Ishikawa (cell line): ENCODE data around the gene PLCB4.

ENCODE experiments used
- CEBPB ChIP-seq: IDR thresholded peaks from 2 replicates; pipeline ENCODE4 v1.6.1; 2012
- CREB1 ChIP-seq: IDR thresholded peaks from 2 replicates; pipeline ENCODE4 v1.6.1; 2012; ENCODE audit warnings: low read depth
- EGR1 ChIP-seq: IDR thresholded peaks from 2 replicates; pipeline ENCODE4 v1.6.1; 2012
- EP300 ChIP-seq: IDR thresholded peaks from 2 replicates; pipeline ENCODE4 v1.6.1; 2012; ENCODE audit warnings: borderline replicate concordance
- FOXM1 ChIP-seq: IDR thresholded peaks from 2 replicates; pipeline ENCODE4 v1.6.1; 2012; ENCODE audit warnings: low read depth, borderline replicate concordance
- NFIC ChIP-seq: IDR thresholded peaks from 2 replicates; pipeline ENCODE4 v1.6.1; 2012
- RAD21 ChIP-seq: IDR thresholded peaks from 2 replicates; pipeline ENCODE4 v1.6.1; 2012; ENCODE audit warnings: low read depth
- TAF1 ChIP-seq: IDR thresholded peaks from 2 replicates; pipeline ENCODE4 v1.6.1; 2012; ENCODE audit warnings: low read depth, mild to moderate bottlenecking
- YY1 ChIP-seq: IDR thresholded peaks from 2 replicates; pipeline ENCODE4 v1.6.1; 2012; ENCODE audit warnings: low read depth
- ZBTB7A ChIP-seq: IDR thresholded peaks from 2 replicates; pipeline ENCODE4 v1.6.1; 2012; ENCODE audit warnings: low read depth
- TF ChIP-seq, protein P1 (sequence below): IDR thresholded peaks from 2 replicates; pipeline ENCODE4 v1.6.1; 2012
- TF ChIP-seq, protein P2 (sequence below): IDR thresholded peaks from 2 replicates; pipeline ENCODE4 v1.6.1; 2012; ENCODE audit warnings: low read depth, mild to moderate bottlenecking
- TF ChIP-seq, protein P3 (sequence below): IDR thresholded peaks from 2 replicates; pipeline ENCODE4 v1.6.1; 2012

DNA sequence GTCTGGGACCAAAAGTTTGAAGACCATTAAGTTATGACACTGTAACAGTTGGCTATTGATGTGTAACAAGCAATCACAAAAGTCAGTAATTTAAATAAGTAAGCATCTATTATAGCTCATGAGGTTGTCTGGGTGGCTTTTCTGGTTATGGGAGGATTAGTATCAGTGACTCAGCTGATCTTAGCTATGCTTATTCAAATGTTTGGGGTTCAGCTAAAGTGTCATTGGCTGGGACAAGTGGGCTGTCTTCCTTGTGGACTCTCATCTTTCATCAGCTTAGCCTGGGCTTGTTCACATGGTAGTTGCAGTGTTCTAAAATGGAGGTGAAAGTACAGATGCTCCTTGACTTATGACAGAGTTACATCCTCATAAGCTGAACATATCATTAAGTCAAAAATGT, 370.9 kb downstream of the PLCB4 start:
- TF ChIP-seq FOXM1 (no peak), ZBTB7A (no peak), EGR1 (no peak), NFIC (no peak), TAF1 (no peak), CEBPB (no peak), EP300 (no peak), CREB1 (no peak), RAD21 (no peak), YY1 (no peak)
- TF ChIP-seq, protein P1, sequence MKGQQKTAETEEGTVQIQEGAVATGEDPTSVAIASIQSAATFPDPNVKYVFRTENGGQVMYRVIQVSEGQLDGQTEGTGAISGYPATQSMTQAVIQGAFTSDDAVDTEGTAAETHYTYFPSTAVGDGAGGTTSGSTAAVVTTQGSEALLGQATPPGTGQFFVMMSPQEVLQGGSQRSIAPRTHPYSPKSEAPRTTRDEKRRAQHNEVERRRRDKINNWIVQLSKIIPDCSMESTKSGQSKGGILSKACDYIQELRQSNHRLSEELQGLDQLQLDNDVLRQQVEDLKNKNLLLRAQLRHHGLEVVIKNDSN: no peak
- TF ChIP-seq, protein P2, sequence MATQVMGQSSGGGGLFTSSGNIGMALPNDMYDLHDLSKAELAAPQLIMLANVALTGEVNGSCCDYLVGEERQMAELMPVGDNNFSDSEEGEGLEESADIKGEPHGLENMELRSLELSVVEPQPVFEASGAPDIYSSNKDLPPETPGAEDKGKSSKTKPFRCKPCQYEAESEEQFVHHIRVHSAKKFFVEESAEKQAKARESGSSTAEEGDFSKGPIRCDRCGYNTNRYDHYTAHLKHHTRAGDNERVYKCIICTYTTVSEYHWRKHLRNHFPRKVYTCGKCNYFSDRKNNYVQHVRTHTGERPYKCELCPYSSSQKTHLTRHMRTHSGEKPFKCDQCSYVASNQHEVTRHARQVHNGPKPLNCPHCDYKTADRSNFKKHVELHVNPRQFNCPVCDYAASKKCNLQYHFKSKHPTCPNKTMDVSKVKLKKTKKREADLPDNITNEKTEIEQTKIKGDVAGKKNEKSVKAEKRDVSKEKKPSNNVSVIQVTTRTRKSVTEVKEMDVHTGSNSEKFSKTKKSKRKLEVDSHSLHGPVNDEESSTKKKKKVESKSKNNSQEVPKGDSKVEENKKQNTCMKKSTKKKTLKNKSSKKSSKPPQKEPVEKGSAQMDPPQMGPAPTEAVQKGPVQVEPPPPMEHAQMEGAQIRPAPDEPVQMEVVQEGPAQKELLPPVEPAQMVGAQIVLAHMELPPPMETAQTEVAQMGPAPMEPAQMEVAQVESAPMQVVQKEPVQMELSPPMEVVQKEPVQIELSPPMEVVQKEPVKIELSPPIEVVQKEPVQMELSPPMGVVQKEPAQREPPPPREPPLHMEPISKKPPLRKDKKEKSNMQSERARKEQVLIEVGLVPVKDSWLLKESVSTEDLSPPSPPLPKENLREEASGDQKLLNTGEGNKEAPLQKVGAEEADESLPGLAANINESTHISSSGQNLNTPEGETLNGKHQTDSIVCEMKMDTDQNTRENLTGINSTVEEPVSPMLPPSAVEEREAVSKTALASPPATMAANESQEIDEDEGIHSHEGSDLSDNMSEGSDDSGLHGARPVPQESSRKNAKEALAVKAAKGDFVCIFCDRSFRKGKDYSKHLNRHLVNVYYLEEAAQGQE: no peak
- TF ChIP-seq, protein P3, sequence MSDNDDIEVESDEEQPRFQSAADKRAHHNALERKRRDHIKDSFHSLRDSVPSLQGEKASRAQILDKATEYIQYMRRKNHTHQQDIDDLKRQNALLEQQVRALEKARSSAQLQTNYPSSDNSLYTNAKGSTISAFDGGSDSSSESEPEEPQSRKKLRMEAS: no peak
